ENCODE results near the gene CLBA1.

DNA sequence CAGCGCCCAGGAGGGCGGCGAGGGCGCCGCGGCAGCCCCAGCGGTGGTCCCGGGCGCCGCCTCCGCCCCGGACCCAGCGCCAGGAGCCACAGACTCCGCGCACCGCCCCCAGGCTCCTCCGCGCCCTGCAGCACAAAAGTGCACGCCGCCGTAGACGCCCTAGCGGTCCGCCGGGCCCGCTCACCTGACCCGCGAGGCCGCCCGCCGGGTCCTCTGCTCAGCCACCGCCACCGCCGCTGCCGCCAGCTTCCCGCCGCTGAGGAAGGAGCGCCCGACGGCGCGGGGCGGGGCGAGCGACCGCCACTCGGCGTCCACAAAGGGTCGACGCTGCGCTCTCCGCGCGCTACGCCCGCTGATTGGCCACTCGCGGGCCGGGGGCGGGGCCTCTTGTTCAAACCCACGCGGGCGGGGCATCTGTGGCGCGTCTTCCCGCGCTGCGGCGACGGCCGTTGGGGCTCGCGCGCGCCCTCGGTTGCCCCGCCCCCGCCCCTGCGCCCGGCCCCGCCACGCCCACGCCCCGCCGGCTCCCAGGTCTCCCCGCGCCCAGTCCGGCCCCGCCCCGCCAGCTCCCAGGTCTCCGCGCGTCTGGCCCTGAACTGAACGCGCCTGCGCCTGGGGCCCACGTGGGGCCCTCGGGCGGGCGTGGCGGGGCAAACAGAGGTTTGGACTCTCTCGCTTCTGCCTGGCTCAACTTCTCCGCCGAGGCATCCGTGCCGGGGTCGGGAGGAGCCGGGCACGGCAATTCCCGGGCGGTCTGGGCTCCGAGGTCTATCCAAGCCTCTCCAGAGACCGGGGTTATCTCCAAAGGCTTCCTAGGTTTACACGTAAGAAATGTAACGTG lies 35.4 kb downstream of the CLBA1 start, which contains the start of gene CDCA4:
- TF ChIP-seq, protein P1, sequence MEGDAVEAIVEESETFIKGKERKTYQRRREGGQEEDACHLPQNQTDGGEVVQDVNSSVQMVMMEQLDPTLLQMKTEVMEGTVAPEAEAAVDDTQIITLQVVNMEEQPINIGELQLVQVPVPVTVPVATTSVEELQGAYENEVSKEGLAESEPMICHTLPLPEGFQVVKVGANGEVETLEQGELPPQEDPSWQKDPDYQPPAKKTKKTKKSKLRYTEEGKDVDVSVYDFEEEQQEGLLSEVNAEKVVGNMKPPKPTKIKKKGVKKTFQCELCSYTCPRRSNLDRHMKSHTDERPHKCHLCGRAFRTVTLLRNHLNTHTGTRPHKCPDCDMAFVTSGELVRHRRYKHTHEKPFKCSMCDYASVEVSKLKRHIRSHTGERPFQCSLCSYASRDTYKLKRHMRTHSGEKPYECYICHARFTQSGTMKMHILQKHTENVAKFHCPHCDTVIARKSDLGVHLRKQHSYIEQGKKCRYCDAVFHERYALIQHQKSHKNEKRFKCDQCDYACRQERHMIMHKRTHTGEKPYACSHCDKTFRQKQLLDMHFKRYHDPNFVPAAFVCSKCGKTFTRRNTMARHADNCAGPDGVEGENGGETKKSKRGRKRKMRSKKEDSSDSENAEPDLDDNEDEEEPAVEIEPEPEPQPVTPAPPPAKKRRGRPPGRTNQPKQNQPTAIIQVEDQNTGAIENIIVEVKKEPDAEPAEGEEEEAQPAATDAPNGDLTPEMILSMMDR (IDR thresholded peaks at IDR 0.05; ENCODE audit: insufficient read depth, low read length) = no peak
- no peak for TF ChIP-seq GABPA (IDR thresholded peaks at IDR 0.05; ENCODE audit: low read depth)
- peak; percentile 76 for TF ChIP-seq POLR2AphosphoS5 (IDR thresholded peaks at IDR 0.05; ENCODE audit: low read depth)
- TF ChIP-seq SPI1 (IDR thresholded peaks at IDR 0.05; ENCODE audit: borderline replicate concordance, low read depth) = no peak
- TF ChIP-seq, protein P2, sequence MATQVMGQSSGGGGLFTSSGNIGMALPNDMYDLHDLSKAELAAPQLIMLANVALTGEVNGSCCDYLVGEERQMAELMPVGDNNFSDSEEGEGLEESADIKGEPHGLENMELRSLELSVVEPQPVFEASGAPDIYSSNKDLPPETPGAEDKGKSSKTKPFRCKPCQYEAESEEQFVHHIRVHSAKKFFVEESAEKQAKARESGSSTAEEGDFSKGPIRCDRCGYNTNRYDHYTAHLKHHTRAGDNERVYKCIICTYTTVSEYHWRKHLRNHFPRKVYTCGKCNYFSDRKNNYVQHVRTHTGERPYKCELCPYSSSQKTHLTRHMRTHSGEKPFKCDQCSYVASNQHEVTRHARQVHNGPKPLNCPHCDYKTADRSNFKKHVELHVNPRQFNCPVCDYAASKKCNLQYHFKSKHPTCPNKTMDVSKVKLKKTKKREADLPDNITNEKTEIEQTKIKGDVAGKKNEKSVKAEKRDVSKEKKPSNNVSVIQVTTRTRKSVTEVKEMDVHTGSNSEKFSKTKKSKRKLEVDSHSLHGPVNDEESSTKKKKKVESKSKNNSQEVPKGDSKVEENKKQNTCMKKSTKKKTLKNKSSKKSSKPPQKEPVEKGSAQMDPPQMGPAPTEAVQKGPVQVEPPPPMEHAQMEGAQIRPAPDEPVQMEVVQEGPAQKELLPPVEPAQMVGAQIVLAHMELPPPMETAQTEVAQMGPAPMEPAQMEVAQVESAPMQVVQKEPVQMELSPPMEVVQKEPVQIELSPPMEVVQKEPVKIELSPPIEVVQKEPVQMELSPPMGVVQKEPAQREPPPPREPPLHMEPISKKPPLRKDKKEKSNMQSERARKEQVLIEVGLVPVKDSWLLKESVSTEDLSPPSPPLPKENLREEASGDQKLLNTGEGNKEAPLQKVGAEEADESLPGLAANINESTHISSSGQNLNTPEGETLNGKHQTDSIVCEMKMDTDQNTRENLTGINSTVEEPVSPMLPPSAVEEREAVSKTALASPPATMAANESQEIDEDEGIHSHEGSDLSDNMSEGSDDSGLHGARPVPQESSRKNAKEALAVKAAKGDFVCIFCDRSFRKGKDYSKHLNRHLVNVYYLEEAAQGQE (IDR thresholded peaks at IDR 0.05; ENCODE audit: insufficient replicate concordance, low read depth) = peak; percentile 43

All from HL-60 (cell line).